22Rv1 (cell line): ENCODE measurements around the gene RNF214.

Experiments
- H3K27ac ChIP-seq: fragments of 450-650 bp; 2 replicates; pipeline ENCODE4 v1.5.1; 2017
- ZFX ChIP-seq: fragments of 450-650 bp; IDR thresholded peaks from 2 replicates; pipeline ENCODE4 v1.6.1; 2017; ENCODE audit warnings: antibody characterized with exemption, borderline replicate concordance
- TF ChIP-seq, protein P1 (sequence below): fragments of 450-650 bp; IDR thresholded peaks from 2 replicates; pipeline ENCODE4 v1.5.1; 2017; ENCODE audit warnings: mild to moderate bottlenecking

RNF214 gene

DNA sequence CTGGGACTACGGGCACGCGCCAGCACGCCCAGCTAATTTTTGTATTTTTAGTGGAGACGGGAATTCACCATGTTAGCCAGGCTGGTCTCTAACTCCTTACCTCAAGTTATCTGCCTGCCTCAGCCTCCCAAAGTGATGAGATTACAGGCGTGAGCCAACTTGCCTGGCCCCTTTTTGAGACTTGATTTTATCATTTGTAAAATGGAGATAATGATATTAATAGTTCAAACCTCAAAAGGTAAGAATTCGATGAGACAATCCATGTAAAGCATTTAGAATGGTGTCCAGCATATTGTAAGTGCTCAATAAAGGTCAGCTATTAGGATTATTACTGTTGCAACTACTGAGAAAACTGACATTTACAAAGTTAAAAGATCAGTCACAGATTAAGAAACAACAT, 86.3 kb downstream of the RNF214 start:
- H3K27ac ChIP-seq: no peak overlapping the region
- TF ChIP-seq, protein P1, sequence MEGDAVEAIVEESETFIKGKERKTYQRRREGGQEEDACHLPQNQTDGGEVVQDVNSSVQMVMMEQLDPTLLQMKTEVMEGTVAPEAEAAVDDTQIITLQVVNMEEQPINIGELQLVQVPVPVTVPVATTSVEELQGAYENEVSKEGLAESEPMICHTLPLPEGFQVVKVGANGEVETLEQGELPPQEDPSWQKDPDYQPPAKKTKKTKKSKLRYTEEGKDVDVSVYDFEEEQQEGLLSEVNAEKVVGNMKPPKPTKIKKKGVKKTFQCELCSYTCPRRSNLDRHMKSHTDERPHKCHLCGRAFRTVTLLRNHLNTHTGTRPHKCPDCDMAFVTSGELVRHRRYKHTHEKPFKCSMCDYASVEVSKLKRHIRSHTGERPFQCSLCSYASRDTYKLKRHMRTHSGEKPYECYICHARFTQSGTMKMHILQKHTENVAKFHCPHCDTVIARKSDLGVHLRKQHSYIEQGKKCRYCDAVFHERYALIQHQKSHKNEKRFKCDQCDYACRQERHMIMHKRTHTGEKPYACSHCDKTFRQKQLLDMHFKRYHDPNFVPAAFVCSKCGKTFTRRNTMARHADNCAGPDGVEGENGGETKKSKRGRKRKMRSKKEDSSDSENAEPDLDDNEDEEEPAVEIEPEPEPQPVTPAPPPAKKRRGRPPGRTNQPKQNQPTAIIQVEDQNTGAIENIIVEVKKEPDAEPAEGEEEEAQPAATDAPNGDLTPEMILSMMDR: no peak
- no peak for TF ChIP-seq ZFX

DNA sequence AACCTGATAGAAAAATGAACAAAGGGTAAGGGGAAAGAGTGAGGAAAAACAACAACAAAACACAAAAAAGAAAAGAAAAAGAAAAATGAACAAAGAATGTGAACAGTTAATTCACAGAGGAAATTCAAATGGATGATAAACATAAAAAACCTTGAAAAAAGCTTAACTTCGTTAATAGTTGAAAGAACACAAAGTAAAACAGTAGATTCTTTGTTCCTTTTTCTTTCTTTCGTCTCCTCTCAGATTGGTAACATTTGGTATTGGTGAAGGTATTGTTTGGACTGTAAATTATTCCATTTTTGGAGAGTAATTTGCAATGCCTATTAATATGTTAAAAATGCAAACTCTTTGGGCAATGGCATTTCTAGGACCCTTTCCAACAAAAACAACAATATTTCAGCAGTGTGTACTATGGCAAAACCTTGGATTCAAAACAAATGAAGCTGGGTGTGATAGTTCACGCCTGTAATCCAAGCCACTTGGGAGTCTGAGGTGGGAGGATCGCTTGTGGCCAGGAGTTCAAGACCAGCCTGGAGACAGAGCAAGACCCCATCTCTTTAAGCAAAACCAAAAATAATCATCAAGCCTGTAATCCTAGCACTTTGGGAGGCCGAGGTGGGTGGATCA, 86.9 kb downstream of the RNF214 start:
- TF ChIP-seq, protein P1: no peak
- no peak for TF ChIP-seq ZFX
- no peak overlapping the region for H3K27ac ChIP-seq

DNA sequence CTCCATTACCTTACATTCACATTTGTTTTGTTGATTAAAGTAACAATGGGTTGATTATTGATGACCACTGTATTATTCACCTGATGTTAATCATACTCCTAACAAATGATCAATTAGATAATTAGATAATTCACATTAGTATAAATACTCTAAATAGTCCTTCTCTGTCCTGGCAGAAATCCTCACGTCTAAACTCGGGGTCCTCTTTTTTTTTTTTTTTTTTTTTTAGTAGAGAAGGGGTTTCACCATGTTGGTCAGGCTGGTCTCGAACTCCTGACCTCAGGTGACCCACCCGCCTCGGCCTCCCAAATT, 94.7 kb downstream of the RNF214 start:
- peak overlapping the region; percentile 77 for H3K27ac ChIP-seq

DNA sequence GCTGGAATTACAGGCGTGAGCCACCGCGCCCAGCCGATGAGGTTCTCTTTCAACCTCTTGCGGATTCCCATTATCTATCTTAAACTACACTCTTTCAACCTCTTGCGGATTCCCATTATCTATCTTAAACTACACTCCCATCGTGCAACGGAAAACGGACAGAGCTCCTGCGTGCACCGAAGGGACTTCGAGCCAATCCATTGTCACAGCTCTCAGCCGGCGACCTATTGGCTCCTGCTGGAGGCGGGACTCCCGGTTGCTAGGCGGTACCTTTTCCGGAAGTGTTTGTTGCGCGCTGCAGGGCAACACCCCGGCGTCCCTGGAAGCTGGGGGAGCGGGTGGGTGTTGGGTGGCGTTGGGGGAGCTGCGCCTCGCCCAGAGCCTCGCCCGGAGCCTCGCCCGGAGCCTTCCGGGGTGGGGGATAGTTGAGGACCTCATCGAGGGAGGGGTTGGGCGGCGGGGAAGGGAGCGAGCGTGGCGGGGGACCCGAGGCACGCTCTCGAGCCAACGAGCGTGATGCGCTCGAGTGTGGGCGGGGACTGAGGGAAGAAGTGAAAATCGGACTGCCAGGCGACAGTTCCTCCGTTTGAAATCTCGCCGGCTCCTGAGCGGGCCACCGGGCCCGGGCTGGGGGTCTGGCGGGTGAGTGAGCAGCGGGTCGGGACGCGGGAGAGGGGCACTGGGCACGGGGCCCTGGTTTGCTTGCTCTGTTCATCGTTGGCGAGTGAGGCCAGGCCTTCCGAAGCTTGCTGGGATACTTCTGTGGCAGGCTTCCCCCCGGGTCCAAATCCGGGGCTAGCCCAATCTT, 95.3 kb downstream of the RNF214 start, which contains the start of gene CEP164:
Gene CEP164, plus strand, starts transcription at position 288 of the 808 bp plus-strand sequence. CDS start 10,733 bp downstream, outside the sequence.
- peak within 1 kb of the TSS; percentile 77 for H3K27ac ChIP-seq
- TF ChIP-seq ZFX: no peak
- TF ChIP-seq, protein P1: no peak

DNA sequence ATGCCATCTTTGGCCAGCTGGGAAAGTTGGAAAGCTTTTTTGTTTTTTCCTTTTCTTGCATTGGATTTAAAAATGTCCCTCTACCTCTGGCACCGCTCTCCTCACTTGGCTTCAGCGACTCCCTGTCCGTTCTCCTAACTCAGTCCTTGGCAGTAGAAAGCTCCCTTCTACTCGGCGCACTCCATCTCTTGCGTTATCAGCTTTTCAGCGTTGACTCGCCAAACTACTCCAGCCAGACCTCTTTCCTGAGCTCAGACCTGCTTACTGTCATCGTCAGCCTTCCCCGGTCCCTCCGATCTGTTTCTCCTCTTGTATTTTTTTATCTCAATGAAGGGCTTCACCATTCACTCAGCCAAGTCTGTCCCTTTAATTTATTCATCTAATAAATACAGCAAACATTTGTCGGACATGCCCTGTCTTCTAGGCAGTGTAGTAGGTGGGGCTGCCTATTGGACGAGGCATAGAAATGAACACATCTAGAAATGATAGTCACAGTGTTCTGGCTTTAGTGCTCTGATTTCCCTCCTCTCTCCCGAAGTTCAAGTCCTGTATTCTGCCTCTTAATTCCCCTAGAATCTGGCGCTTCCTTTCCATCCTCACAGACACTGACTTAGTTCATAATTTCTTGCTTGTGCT, 96.0 kb downstream of the RNF214 start:
- peak overlapping the region; percentile 77 for H3K27ac ChIP-seq
- TF ChIP-seq ZFX: no peak
- TF ChIP-seq, protein P1: no peak

DNA sequence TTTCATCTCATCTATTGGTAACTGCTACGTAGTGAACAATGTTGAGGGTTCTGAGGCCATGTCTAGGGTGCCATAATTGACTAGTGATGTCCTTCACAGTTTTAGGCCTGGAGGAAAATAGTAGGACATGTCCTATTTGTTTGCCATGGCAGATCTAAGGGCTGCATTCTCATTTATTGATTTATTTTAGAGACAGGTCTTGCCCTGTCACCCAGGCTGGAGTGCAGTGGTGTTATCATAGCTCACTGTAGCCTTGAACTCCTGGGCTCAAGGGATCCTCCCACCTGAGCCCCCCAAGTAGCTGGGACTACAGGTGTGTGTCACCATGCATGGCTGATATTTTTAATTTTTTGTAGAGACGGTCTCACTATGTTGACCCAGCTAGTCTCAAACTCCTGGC, 100.4 kb downstream of the RNF214 start:
- TF ChIP-seq ZFX: no peak
- TF ChIP-seq, protein P1: no peak
- no peak overlapping the region for H3K27ac ChIP-seq

DNA sequence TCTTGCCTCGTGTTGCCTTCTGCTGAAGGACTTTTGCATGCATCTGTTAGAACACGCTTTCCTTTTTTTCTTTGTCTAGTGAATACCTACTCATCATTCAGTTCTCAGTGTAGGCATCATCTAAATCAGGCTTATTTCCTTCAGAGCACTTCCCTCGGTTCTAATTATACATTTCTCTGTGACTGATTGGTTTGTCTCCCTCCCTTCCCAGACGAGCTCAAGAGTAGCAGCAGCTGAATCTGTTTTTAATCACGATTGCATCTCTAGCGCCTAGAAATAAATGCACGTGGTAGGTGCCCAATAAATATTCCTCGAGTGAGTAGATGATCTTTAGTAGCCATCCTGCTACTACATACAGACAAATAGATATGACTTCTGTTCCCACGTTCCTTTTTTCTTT, 101.4 kb downstream of the RNF214 start:
- no peak for TF ChIP-seq ZFX
- TF ChIP-seq, protein P1: no peak

More for the DNA sequence above, 101.4 kb downstream of the RNF214 start:
- H3K27ac ChIP-seq: no peak overlapping the region
